Stimulated activated memory B cell treated with anti-CD40 and anti-IgM and Interleukin-4, amounts not matched to agents 10 μg/mL and 1 μg/mL and 100 μg/mL, for 72 hours (primary cell): Measurements from ENCODE around the gene RPL41.
A peak's percentile ranks its signal among the peaks of the same experiment; 100 is the strongest.
"Not testable (repeated sequence)": the region's sequence is repeated elsewhere in the genome, so short reads cannot be mapped to it uniquely, and the experiment has no call there.

Experiments
- ATAC-seq: fragments of 150-1000 bp; cut with Tn5 transposase; 2 replicates; pipeline ENCODE4 v1.10.0; 2021
- H3K27ac Mint-ChIP-seq: one replicate; pipeline ENCODE4 v1.8.0; 2022; ENCODE audit warnings: mild to moderate bottlenecking, mixed read lengths
- H3K27me3 Mint-ChIP-seq: one replicate; pipeline ENCODE4 v1.8.0; 2022; ENCODE audit warnings: mixed read lengths
- H3K36me3 Mint-ChIP-seq: one replicate; pipeline ENCODE4 v1.8.0; 2022; ENCODE audit warnings: mixed read lengths
- H3K4me1 Mint-ChIP-seq: one replicate; pipeline ENCODE4 v1.8.0; 2022; ENCODE audit warnings: mixed read lengths
- H3K4me3 Mint-ChIP-seq: one replicate; pipeline ENCODE4 v1.8.0; 2022; ENCODE audit warnings: mild to moderate bottlenecking, moderate library complexity, mixed read lengths
- H3K9me3 Mint-ChIP-seq: one replicate; pipeline ENCODE4 v1.8.0; 2022; ENCODE audit warnings: mixed read lengths

Gene RPL41

DNA sequence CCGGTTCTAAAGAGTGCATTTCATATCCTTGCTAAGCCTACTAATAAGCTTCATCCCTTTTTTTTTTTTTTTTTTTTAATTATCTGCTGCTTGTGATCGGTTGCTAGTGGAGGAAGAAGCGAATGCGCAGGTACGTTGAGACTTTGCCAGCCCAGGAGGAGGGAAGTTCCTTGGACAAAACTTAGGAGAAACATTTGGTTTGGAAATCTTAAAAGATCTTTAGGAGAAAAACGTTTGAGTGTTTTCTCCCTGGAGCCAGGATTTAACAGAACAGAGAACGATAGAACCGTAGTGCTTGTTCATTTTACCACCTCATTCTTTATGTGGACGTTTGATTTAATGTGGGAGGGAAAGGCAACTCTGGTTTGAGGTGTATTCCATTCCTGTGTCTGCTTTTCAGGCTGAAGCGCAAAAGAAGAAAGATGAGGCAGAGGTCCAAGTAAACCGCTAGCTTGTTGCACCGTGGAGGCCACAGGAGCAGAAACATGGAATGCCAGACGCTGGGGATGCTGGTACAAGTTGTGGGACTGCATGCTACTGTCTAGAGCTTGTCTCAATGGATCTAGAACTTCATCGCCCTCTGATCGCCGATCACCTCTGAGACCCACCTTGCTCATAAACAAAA, 761 bp downstream of the RPL41 start:
- Mint-ChIP-seq H3K27ac (peak overlapping the region; percentile 91), H3K4me1 (peaks cover 30% of the 10 kb centered on the region), H3K36me3 (peaks cover 44% of the 10 kb centered on the region), H3K4me3 (peak overlapping the region; percentile 100)
- not testable (repeated sequence) for H3K27me3 Mint-ChIP-seq, H3K9me3 Mint-ChIP-seq, ATAC-seq

- peaks cover 37% of the 10 kb centered on the region for H3K36me3 Mint-ChIP-seq
- peaks cover 30% of the 10 kb centered on the region for H3K4me1 Mint-ChIP-seq
- H3K27ac Mint-ChIP-seq: peak within 1 kb of the TSS; percentile 91
- H3K27me3 Mint-ChIP-seq: no peaks in the 10 kb centered on the region
- H3K4me3 Mint-ChIP-seq: peak within 1 kb of the TSS; percentile 100
- H3K9me3 Mint-ChIP-seq: no peaks in the 10 kb centered on the region
- peak; percentile 94 for ATAC-seq
Measured at GRCh38 chr12:56117778-56118687, 1.6 kb downstream of the RPL41 start, which contains the start of gene ZC3H10. Gene ZC3H10, plus strand, starts transcription at chr12:56118266. Its CDS starts 2,297 bp downstream, at chr12:56120563.

DNA sequence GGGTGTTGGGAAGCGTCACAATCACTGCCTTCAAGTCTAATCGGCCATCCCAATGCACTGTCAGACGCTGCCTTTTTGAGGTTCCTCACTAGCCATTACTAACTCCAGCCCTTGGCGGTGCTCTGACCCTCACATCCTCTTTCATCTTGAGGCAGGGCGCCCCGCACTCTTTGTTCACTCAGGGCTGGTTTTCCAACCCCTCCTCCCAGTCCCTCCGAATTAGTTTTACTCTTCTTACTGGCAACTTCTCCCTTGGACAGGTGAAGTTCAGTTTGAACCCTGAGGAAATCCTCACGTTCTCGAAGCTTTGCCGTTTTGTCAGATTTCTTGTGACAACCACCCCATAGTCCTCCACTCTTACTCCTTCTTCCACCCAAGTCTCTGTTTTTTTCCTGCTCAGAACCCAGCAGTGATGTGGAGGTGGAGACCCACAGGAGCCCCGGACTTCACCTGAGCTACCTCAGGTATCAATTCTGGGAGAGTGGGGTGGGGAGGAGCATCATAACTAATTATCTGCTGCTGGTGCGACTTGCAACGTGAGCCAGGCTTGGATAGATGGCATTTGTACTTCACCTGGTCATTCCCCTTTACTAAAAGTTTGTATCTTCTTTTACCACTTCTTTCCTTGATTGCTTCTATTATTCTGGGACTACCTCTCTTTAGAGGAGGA, 2.4 kb downstream of the RPL41 start:
- H3K9me3 Mint-ChIP-seq: no peaks in the 10 kb centered on the region
- H3K4me3 Mint-ChIP-seq: peak overlapping the region; percentile 100
- H3K27me3 Mint-ChIP-seq: no peaks in the 10 kb centered on the region
- peaks cover 30% of the 10 kb centered on the region for H3K4me1 Mint-ChIP-seq
- peak overlapping the region; percentile 91 for H3K27ac Mint-ChIP-seq
- peaks cover 29% of the 10 kb centered on the region for H3K36me3 Mint-ChIP-seq
- ATAC-seq: peak; percentile 3

- H3K27ac Mint-ChIP-seq: peak overlapping the region; percentile 91
- peak overlapping the region; percentile 100 for H3K4me3 Mint-ChIP-seq
- H3K36me3 Mint-ChIP-seq: peaks cover 26% of the 10 kb centered on the region
- H3K4me1 Mint-ChIP-seq: peaks cover 30% of the 10 kb centered on the region
- no peaks in the 10 kb centered on the region for H3K9me3 Mint-ChIP-seq
- H3K27me3 Mint-ChIP-seq: no peaks in the 10 kb centered on the region
- ATAC-seq: no peak
Measured at GRCh38 chr12:56119361-56119796, 2.9 kb downstream of the RPL41 start.

GRCh38 chr12:56120158-56120846, 3.9 kb downstream of the RPL41 start:
- H3K4me3 Mint-ChIP-seq: no peak overlapping the region
- ATAC-seq: no peak
- H3K9me3 Mint-ChIP-seq: no peaks in the 10 kb centered on the region
- H3K27ac Mint-ChIP-seq: no peak overlapping the region
- H3K4me1 Mint-ChIP-seq: peaks cover 30% of the 10 kb centered on the region
- H3K27me3 Mint-ChIP-seq: no peaks in the 10 kb centered on the region
- H3K36me3 Mint-ChIP-seq: peaks cover 26% of the 10 kb centered on the region

- ATAC-seq: no peak
- no peaks in the 10 kb centered on the region for H3K27me3 Mint-ChIP-seq
- H3K4me3 Mint-ChIP-seq: no peak overlapping the region
- peak overlapping the region; percentile 27 for H3K27ac Mint-ChIP-seq
- no peaks in the 10 kb centered on the region for H3K9me3 Mint-ChIP-seq
- peaks cover 26% of the 10 kb centered on the region for H3K36me3 Mint-ChIP-seq
- peaks cover 36% of the 10 kb centered on the region for H3K4me1 Mint-ChIP-seq
Measured at GRCh38 chr12:56121204-56121870, 4.9 kb downstream of the RPL41 start.

- Mint-ChIP-seq H3K36me3 (peaks cover 13% of the 10 kb centered on the region), H3K4me1 (peaks cover 47% of the 10 kb centered on the region), H3K27ac (peak overlapping the region; percentile 27), H3K27me3 (no peaks in the 10 kb centered on the region), H3K9me3 (no peaks in the 10 kb centered on the region), H3K4me3 (no peak overlapping the region)
- no peak for ATAC-seq
Measured at GRCh38 chr12:56122637-56123036, 6.2 kb downstream of the RPL41 start.

DNA sequence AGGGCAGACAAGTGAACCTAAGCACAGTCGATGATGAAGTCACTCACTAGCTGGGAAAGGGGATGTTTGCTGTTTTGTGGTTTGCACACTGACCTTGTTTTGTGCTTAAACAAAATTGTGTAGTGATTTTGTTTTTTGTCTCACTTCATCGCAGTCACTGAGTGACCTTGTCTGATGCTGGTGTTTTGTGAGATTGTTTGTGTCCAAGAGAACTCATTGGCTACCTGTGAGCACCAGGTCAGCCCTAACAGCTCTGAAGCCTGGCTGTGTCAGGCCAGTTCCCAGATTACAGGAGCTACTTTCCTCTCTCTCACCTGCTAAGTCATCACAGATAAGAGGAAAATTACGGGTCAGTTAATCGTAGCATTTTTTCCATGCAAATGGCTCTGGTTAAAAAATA, 7.7 kb downstream of the RPL41 start:
- ATAC-seq: no peak
- H3K9me3 Mint-ChIP-seq: no peaks in the 10 kb centered on the region
- no peaks in the 10 kb centered on the region for H3K27me3 Mint-ChIP-seq
- H3K4me1 Mint-ChIP-seq: peaks cover 49% of the 10 kb centered on the region
- peak overlapping the region; percentile 40 for H3K27ac Mint-ChIP-seq
- peaks cover 10% of the 10 kb centered on the region for H3K36me3 Mint-ChIP-seq
- H3K4me3 Mint-ChIP-seq: no peak overlapping the region

DNA sequence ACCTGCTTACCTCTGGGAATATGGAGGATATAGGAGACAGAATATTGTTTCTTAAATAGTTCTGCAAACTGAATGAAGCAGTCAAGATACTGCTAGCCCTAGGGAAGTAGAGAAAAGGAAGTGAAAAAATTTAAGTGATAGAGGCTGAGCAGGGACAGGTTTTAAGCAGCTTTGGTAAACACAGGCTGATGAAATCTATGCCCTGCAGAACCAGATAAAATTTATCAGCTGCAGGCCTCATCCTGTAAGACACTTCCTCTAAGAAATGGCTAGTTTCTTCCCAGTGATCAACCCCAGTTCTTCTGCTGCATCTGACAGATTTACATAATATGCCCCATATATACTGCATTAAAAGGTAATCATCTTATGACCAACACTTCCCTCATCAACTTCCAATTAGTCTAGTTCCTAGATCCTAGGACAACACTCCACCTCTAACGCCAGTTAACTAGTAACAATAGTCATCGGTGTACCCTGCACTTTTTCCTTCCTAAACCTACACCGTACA, 10.4 kb downstream of the RPL41 start:
- no peak for ATAC-seq
- Mint-ChIP-seq H3K4me1 (peaks cover 58% of the 10 kb centered on the region), H3K36me3 (peaks cover 17% of the 10 kb centered on the region), H3K27me3 (no peaks in the 10 kb centered on the region), H3K27ac (peak overlapping the region; percentile 93), H3K9me3 (no peaks in the 10 kb centered on the region), H3K4me3 (peak overlapping the region; percentile 17)

- Mint-ChIP-seq H3K27me3 (no peaks in the 10 kb centered on the region), H3K27ac (peak overlapping the region; percentile 93), H3K4me3 (peak overlapping the region; percentile 100), H3K9me3 (no peaks in the 10 kb centered on the region), H3K4me1 (peaks cover 65% of the 10 kb centered on the region), H3K36me3 (peaks cover 24% of the 10 kb centered on the region)
- ATAC-seq: no peak
Measured at GRCh38 chr12:56127485-56127887, 11.1 kb downstream of the RPL41 start.

- Mint-ChIP-seq H3K36me3 (peaks cover 27% of the 10 kb centered on the region), H3K27me3 (no peaks in the 10 kb centered on the region), H3K9me3 (no peaks in the 10 kb centered on the region), H3K4me3 (peak within 1 kb of the TSS; percentile 100), H3K4me1 (peaks cover 68% of the 10 kb centered on the region), H3K27ac (peak within 1 kb of the TSS; percentile 93)
- peak; percentile 97 for ATAC-seq
Measured at GRCh38 chr12:56127888-56128669, 11.6 kb downstream of the RPL41 start, which contains the start of gene ESYT1. Gene ESYT1, plus strand, starts transcription at chr12:56128267. Its CDS starts 53 bp downstream, at chr12:56128320.

DNA sequence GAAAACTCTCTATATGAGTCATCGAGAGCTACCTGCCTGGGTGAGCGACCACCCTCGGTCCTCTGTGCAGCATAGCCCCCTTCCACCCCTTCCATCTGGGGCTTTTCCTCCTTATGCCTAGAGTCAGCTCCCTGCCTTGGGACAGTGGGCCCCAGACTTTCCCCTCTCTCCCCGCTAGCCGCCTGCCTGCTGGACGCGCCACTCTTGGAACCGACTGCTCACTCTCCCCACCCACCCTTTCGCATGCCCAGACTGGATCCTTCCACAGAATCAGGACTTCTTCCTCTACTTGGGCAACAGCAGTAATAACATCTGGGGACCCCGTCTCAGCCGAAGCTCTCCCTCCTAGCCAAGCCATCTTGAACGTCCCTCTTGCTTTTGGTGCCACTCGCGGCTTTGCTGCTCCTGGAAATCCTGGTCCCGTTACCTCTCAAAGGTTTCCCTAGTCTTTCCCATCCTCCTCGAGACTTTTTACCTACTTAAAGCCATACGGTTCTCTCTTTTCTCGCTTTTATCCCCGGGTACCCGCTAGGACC, 12.3 kb downstream of the RPL41 start:
- no peaks in the 10 kb centered on the region for H3K9me3 Mint-ChIP-seq
- peak overlapping the region; percentile 100 for H3K4me3 Mint-ChIP-seq
- peaks cover 68% of the 10 kb centered on the region for H3K4me1 Mint-ChIP-seq
- no peaks in the 10 kb centered on the region for H3K27me3 Mint-ChIP-seq
- ATAC-seq: no peak
- H3K36me3 Mint-ChIP-seq: peaks cover 33% of the 10 kb centered on the region
- H3K27ac Mint-ChIP-seq: peak overlapping the region; percentile 93

- Mint-ChIP-seq H3K4me1 (peaks cover 68% of the 10 kb centered on the region), H3K36me3 (peaks cover 39% of the 10 kb centered on the region), H3K9me3 (no peaks in the 10 kb centered on the region), H3K4me3 (peak overlapping the region; percentile 100), H3K27me3 (no peaks in the 10 kb centered on the region), H3K27ac (peak overlapping the region; percentile 93)
- peak; percentile 69 for ATAC-seq
Measured at GRCh38 chr12:56129206-56129941, 12.9 kb downstream of the RPL41 start.
